Measurements from ENCODE around the gene ARF1. TPM values are rescaled to one million over a fixed set of nuclear protein-coding genes. Genes with fewer than 3 reads are reported as not detected.

ARF1 gene

GRCh38 chr1:228144193-228144992 is 61.9 kb downstream of the ARF1 start:
- Histone ChIP-seq H3K4me3 (ENCODE audit: low read length) (no peak overlapping the region), H3K4me2 (ENCODE audit: low read length) (peak overlapping the region; percentile 97), H3K27me3 (ENCODE audit: control insufficient read depth, insufficient read depth, low read length) (no peaks in the 10 kb centered on the region), H3K9me3 (replicated peaks; ENCODE audit: low read length) (no peaks in the 10 kb centered on the region), H3K36me3 (ENCODE audit: insufficient read depth, low read length) (peaks cover 59% of the 10 kb centered on the region), H3K4me1 (ENCODE audit: control insufficient read depth, insufficient read depth, low read length) (peaks cover 43% of the 10 kb centered on the region), H3K9ac (ENCODE audit: low read depth, low read length) (no peak overlapping the region)

DNA sequence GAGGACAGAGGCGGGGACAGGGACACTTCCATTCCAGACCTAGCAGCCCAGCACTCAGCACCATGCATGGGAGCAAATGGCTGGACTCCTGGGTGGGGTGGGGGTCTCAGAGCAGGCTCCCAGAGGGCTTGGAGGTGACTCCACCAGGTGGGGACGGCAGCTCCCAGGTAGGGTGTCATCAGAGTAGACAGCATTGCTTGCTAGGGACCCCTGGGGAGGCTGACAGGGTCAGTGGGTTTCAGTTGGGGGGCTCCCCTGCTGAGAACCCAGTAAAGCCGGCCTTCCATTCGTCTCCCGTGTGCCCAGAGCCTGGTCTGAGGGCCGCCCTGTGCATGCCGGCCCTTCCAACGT is 62.5 kb downstream of the ARF1 start:
- no peak overlapping the region for H3K9ac ChIP-seq (ENCODE audit: low read depth, low read length)
- peaks cover 61% of the 10 kb centered on the region for H3K36me3 ChIP-seq (ENCODE audit: insufficient read depth, low read length)
- no peaks in the 10 kb centered on the region for H3K27me3 ChIP-seq (ENCODE audit: control insufficient read depth, insufficient read depth, low read length)
- H3K4me1 ChIP-seq (ENCODE audit: control insufficient read depth, insufficient read depth, low read length) = peaks cover 49% of the 10 kb centered on the region
- H3K4me2 ChIP-seq (ENCODE audit: low read length) = no peak overlapping the region
- H3K9me3 ChIP-seq (replicated peaks; ENCODE audit: low read length) = no peaks in the 10 kb centered on the region
- H3K4me3 ChIP-seq (ENCODE audit: low read length) = no peak overlapping the region

DNA sequence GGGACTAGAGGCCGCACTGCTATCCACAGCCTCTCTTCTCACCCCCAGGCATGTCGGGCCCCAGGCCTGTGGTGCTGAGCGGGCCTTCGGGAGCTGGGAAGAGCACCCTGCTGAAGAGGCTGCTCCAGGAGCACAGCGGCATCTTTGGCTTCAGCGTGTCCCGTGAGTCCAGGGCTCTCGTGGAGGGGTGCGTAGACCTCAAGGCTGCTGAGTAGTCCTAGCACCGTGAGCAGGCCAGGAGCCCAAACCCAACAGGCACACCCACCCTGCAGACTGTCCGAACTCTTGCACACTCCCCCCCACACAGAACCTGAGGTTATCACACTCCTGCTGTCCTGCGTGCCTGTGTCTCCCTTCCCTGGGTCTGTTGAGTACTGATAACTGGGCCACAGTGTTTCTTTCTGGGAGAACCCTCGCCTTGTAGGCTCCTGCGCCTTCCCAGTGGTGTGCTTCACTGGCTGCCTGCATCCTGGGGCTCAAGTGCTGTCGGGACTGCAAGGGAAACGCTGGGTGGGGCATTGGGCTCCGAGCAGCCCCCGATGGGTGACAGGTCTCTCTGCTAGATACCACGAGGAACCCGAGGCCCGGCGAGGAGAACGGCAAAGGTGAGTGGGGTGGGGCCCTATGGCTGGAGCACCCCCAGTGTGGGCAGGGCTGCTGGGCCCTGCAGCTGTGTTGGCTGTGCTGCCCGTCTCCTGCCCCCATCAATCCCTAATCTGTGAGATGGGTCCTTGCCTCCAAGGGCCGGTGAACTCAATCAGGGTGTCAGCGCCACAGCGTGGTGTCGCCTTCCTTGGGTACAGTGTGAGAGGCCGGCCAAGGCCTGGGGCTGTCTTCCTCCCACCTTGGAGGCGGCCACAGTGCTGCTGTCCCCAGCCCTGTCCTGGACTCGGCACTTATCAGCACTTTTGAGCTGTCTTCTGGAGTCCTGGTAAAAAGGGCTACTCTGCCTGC is 63.2 kb downstream of the ARF1 start:
- no peaks in the 10 kb centered on the region for H3K9me3 ChIP-seq (replicated peaks; ENCODE audit: low read length)
- H3K27me3 ChIP-seq (ENCODE audit: control insufficient read depth, insufficient read depth, low read length) = no peaks in the 10 kb centered on the region
- peaks cover 59% of the 10 kb centered on the region for H3K36me3 ChIP-seq (ENCODE audit: insufficient read depth, low read length)
- no peak overlapping the region for H3K9ac ChIP-seq (ENCODE audit: low read depth, low read length)
- no peak overlapping the region for H3K4me3 ChIP-seq (ENCODE audit: low read length)
- H3K4me2 ChIP-seq (ENCODE audit: low read length) = no peak overlapping the region
- peaks cover 57% of the 10 kb centered on the region for H3K4me1 ChIP-seq (ENCODE audit: control insufficient read depth, insufficient read depth, low read length)

GRCh38 chr1:228146417-228147150 is 64.1 kb downstream of the ARF1 start:
- Histone ChIP-seq H3K36me3 (ENCODE audit: insufficient read depth, low read length) (peaks cover 59% of the 10 kb centered on the region), H3K9ac (ENCODE audit: low read depth, low read length) (no peak overlapping the region), H3K4me1 (ENCODE audit: control insufficient read depth, insufficient read depth, low read length) (peaks cover 62% of the 10 kb centered on the region), H3K4me2 (ENCODE audit: low read length) (no peak overlapping the region), H3K4me3 (ENCODE audit: low read length) (no peak overlapping the region), H3K27me3 (ENCODE audit: control insufficient read depth, insufficient read depth, low read length) (no peaks in the 10 kb centered on the region), H3K9me3 (replicated peaks; ENCODE audit: low read length) (no peaks in the 10 kb centered on the region)

- Histone ChIP-seq H3K4me1 (ENCODE audit: control insufficient read depth, insufficient read depth, low read length) (peaks cover 55% of the 10 kb centered on the region), H3K4me3 (ENCODE audit: low read length) (no peak overlapping the region), H3K4me2 (ENCODE audit: low read length) (no peak overlapping the region), H3K36me3 (ENCODE audit: insufficient read depth, low read length) (peaks cover 59% of the 10 kb centered on the region), H3K27me3 (ENCODE audit: control insufficient read depth, insufficient read depth, low read length) (no peaks in the 10 kb centered on the region), H3K9me3 (replicated peaks; ENCODE audit: low read length) (no peaks in the 10 kb centered on the region), H3K9ac (ENCODE audit: low read depth, low read length) (no peak overlapping the region)
Observed at GRCh38 chr1:228147151-228147693, 64.7 kb downstream of the ARF1 start.

DNA sequence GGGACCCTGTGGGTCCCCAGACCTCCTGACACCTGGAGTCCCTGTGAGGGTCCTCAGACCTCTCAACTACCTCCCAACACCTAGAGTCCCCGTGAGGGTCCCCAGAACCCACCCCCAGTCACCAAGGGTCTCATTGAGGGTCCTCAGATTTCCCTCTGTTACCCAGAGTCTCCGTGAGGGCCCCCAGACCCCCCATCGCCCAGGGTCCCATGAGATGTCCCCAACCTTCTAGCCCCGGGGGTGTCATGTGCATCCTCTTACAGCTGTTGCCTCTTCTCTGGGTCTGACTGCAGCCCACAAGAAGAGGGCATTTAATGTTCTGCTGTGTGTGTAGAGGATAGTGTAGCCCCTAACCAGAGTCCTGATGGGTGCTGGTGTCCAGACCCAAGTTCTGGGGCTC is 65.3 kb downstream of the ARF1 start:
- no peaks in the 10 kb centered on the region for H3K9me3 ChIP-seq (replicated peaks; ENCODE audit: low read length)
- H3K4me2 ChIP-seq (ENCODE audit: low read length) = no peak overlapping the region
- H3K4me1 ChIP-seq (ENCODE audit: control insufficient read depth, insufficient read depth, low read length) = peaks cover 50% of the 10 kb centered on the region
- no peak overlapping the region for H3K9ac ChIP-seq (ENCODE audit: low read depth, low read length)
- no peak overlapping the region for H3K4me3 ChIP-seq (ENCODE audit: low read length)
- H3K36me3 ChIP-seq (ENCODE audit: insufficient read depth, low read length) = peaks cover 59% of the 10 kb centered on the region
- H3K27me3 ChIP-seq (ENCODE audit: control insufficient read depth, insufficient read depth, low read length) = no peaks in the 10 kb centered on the region

DNA sequence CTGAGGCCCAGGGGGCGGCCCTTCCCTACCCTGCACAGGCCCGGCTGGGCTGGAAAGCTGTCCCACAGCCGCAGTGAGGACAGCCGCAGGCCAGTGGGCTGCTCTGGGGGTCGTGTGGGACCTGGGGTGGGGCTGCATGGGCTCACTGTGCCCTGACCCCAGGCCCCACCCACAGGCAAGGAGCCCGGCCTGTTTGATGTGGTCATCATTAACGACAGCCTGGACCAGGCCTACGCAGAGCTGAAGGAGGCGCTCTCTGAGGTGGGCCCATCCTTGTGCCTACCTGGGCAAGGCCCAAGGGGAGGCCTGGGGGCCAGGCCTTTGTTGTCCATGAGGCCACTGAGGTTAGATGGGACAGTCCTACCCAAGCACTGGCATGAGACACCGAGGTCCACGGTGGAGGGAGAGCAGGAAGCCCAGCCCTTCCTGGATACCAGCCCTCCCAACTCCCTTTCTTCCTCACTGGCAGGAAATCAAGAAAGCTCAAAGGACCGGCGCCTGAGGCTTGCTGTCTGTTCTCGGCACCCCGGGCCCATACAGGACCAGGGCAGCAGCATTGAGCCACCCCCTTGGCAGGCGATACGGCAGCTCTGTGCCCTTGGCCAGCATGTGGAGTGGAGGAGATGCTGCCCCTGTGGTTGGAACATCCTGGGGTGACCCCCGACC is 65.8 kb downstream of the ARF1 start:
- Histone ChIP-seq H3K4me3 (ENCODE audit: low read length) (no peak overlapping the region), H3K36me3 (ENCODE audit: insufficient read depth, low read length) (peaks cover 57% of the 10 kb centered on the region), H3K9ac (ENCODE audit: low read depth, low read length) (no peak overlapping the region), H3K9me3 (replicated peaks; ENCODE audit: low read length) (no peaks in the 10 kb centered on the region), H3K4me2 (ENCODE audit: low read length) (no peak overlapping the region), H3K4me1 (ENCODE audit: control insufficient read depth, insufficient read depth, low read length) (peaks cover 44% of the 10 kb centered on the region), H3K27me3 (ENCODE audit: control insufficient read depth, insufficient read depth, low read length) (no peaks in the 10 kb centered on the region)

Small RNA genes within 50 kb of the gene (small RNA-seq; reads per million reads assigned to genes)
- not detected for gene AL359510.1

Measured in skeletal muscle satellite cell (primary cell).